Neural crest cell (in vitro differentiated cells): ENCODE results near the gene LDHAL6A. TPM values are rescaled to one million over a fixed set of nuclear protein-coding genes. Genes with fewer than 3 reads are reported as not detected.

ENCODE experiments used
- DNase-seq: peaks from one replicate; pipeline ENCODE4 v3.0.0; 2021; ENCODE audit warnings: low read depth, mixed read lengths, low spot score
- H3K27ac Mint-ChIP-seq: one replicate; pipeline ENCODE4 v1.8.0; 2021; ENCODE audit warnings: mild to moderate bottlenecking, mixed read lengths; ENCODE audit not compliant: unreplicated experiment
- H3K27me3 Mint-ChIP-seq: 2 replicates; pipeline ENCODE4 v1.8.0; 2021; ENCODE audit warnings: low read depth, mild to moderate bottlenecking, mixed read lengths
- H3K36me3 Mint-ChIP-seq: 2 replicates; pipeline ENCODE4 v1.8.0; 2021; ENCODE audit warnings: low read depth, mild to moderate bottlenecking, mixed read lengths
- H3K4me1 Mint-ChIP-seq: 2 replicates; pipeline ENCODE4 v1.8.0; 2021; ENCODE audit warnings: mixed read lengths
- H3K4me3 Mint-ChIP-seq: one replicate; pipeline ENCODE4 v1.8.0; 2021; ENCODE audit warnings: mild to moderate bottlenecking, mixed read lengths
- H3K9me3 Mint-ChIP-seq: 2 replicates; pipeline ENCODE4 v1.8.0; 2021; ENCODE audit warnings: mixed read lengths
- CTCF ChIP-seq: fragments of 200-600 bp; sonication (generic); conservative IDR thresholded peaks from 2 replicates; pipeline ENCODE4 v1.5.0; 2021; ENCODE audit warnings: antibody characterized with exemption, mild to moderate bottlenecking
- total RNA-seq: library from RNA; stranded (reverse); gene quantifications from 2 replicates; pipeline ENCODE4 v1.2.1, GENCODE V29; 2021

The LDHAL6A gene
- total RNA-seq, 1 donor from 2014 or later = not detected

- Mint-ChIP-seq H3K27ac (no peak overlapping the region), H3K9me3 (no peaks in the 10 kb centered on the region), H3K4me3 (no peak overlapping the region), H3K27me3 (no peaks in the 10 kb centered on the region), H3K4me1 (no peaks in the 10 kb centered on the region), H3K36me3 (no peaks in the 10 kb centered on the region)
- TF ChIP-seq CTCF = no peak
- DNase-seq = no peak
These were observed 4.0 kb downstream of the LDHAL6A start for GRCh38 chr11:18459634-18460033.

GRCh38 chr11:18461909-18462308 is 6.3 kb downstream of the LDHAL6A start:
- DNase-seq = no peak
- no peaks in the 10 kb centered on the region for H3K36me3 Mint-ChIP-seq
- H3K4me3 Mint-ChIP-seq = no peak overlapping the region
- no peaks in the 10 kb centered on the region for H3K4me1 Mint-ChIP-seq
- no peaks in the 10 kb centered on the region for H3K9me3 Mint-ChIP-seq
- H3K27ac Mint-ChIP-seq = no peak overlapping the region
- no peak for TF ChIP-seq CTCF
- H3K27me3 Mint-ChIP-seq = no peaks in the 10 kb centered on the region

GRCh38 chr11:18463439-18463838 is 7.8 kb downstream of the LDHAL6A start:
- no peaks in the 10 kb centered on the region for H3K9me3 Mint-ChIP-seq
- no peaks in the 10 kb centered on the region for H3K27me3 Mint-ChIP-seq
- no peak for DNase-seq
- no peak overlapping the region for H3K27ac Mint-ChIP-seq
- no peak for TF ChIP-seq CTCF
- no peak overlapping the region for H3K4me3 Mint-ChIP-seq
- no peaks in the 10 kb centered on the region for H3K4me1 Mint-ChIP-seq
- H3K36me3 Mint-ChIP-seq = no peaks in the 10 kb centered on the region

GRCh38 chr11:18466402-18466801 is 10.7 kb downstream of the LDHAL6A start:
- H3K36me3 Mint-ChIP-seq = no peaks in the 10 kb centered on the region
- no peak overlapping the region for H3K27ac Mint-ChIP-seq
- DNase-seq = no peak
- H3K4me3 Mint-ChIP-seq = no peak overlapping the region
- no peaks in the 10 kb centered on the region for H3K27me3 Mint-ChIP-seq
- TF ChIP-seq CTCF = no peak
- no peaks in the 10 kb centered on the region for H3K9me3 Mint-ChIP-seq
- no peaks in the 10 kb centered on the region for H3K4me1 Mint-ChIP-seq

GRCh38 chr11:18468059-18468458 is 12.4 kb downstream of the LDHAL6A start:
- DNase-seq = no peak
- no peak for TF ChIP-seq CTCF
- Mint-ChIP-seq H3K27me3 (no peaks in the 10 kb centered on the region), H3K4me1 (no peaks in the 10 kb centered on the region), H3K9me3 (no peaks in the 10 kb centered on the region), H3K27ac (no peak overlapping the region), H3K36me3 (no peaks in the 10 kb centered on the region), H3K4me3 (no peak overlapping the region)

- no peak for DNase-seq
- Mint-ChIP-seq H3K9me3 (no peaks in the 10 kb centered on the region), H3K27me3 (no peaks in the 10 kb centered on the region), H3K27ac (no peak overlapping the region), H3K4me1 (no peaks in the 10 kb centered on the region), H3K4me3 (no peak overlapping the region), H3K36me3 (no peaks in the 10 kb centered on the region)
- TF ChIP-seq CTCF = no peak
These were observed 13.3 kb downstream of the LDHAL6A start for GRCh38 chr11:18468961-18469360.
